ENCODE measurements around the gene TLL2. TPM values are rescaled to one million over a fixed set of nuclear protein-coding genes. Genes with fewer than 3 reads are reported as not detected.

Gene TLL2
- total and polyA plus RNA-seq, 4 donors, result 0.07 to 0.23 (median 0.10) TPM

- Histone ChIP-seq H3K27ac (ENCODE audit: low read depth in 1 of 2, low read length in 1 of 2) (no peak overlapping the region), H3K9ac (ENCODE audit: insufficient read depth in 1 of 2, low read length in 2 of 2) (no peak overlapping the region)
These were observed 11.7 kb downstream of the TLL2 start for GRCh38 chr10:96501985-96502384.

GRCh38 chr10:96500519-96500918 lies 13.2 kb downstream of the TLL2 start:
- ATAC-seq (ENCODE audit: insufficient read depth, low FRiP score) (no peak), DNase-seq (no peak)
- H3K27me3 ChIP-seq (ENCODE audit: control insufficient read depth in 3 of 3, insufficient read depth in 3 of 3, low read length in 2 of 3), result peaks cover 0 to 23% (median 0%) of the 10 kb centered on the region in 3 donors
- TF ChIP-seq CTCF (IDR thresholded peaks at IDR 0.05; ENCODE audit: control extremely low read depth, extremely low read depth), result no peak
- WGBS, 2 donors, result 59 to 67% methylated on average over 7 of the region's 7 CpGs
- no peaks in the 10 kb centered on the region for H3K9me3 ChIP-seq (ENCODE audit: control insufficient read depth in 4 of 4, insufficient read depth in 3 of 4, low read length in 3 of 4)
- no peak overlapping the region for H3K4me3 ChIP-seq
- H3K9ac ChIP-seq (ENCODE audit: insufficient read depth in 1 of 2, low read length in 2 of 2), result no peak overlapping the region
- no peaks in the 10 kb centered on the region for H3K36me3 ChIP-seq (ENCODE audit: control insufficient read depth in 4 of 4, insufficient read depth in 4 of 4, low read length in 4 of 4)
- H3K4me1 ChIP-seq (ENCODE audit: control insufficient read depth in 5 of 5, insufficient read depth in 5 of 5, low read length in 5 of 5), result peaks cover 0 to 2% (median 0%) of the 10 kb centered on the region in 5 donors
- no peak overlapping the region for H3K27ac ChIP-seq (ENCODE audit: low read depth in 1 of 2, low read length in 1 of 2)

More at GRCh38 chr10:96501985-96502384, 11.7 kb downstream of the TLL2 start:
- Histone ChIP-seq H3K9me3 (ENCODE audit: control insufficient read depth in 4 of 4, insufficient read depth in 3 of 4, low read length in 3 of 4) (peaks cover 0 to 5% (median 0%) of the 10 kb centered on the region in 4 donors), H3K27me3 (ENCODE audit: control insufficient read depth in 3 of 3, insufficient read depth in 3 of 3, low read length in 2 of 3) (peaks cover 0 to 29% (median 0%) of the 10 kb centered on the region in 3 donors), H3K4me1 (ENCODE audit: control insufficient read depth in 5 of 5, insufficient read depth in 5 of 5, low read length in 5 of 5) (peaks cover 0 to 3% (median 0%) of the 10 kb centered on the region in 5 donors), H3K36me3 (ENCODE audit: control insufficient read depth in 4 of 4, insufficient read depth in 4 of 4, low read length in 4 of 4) (no peaks in the 10 kb centered on the region), H3K4me3 (no peak overlapping the region)
- 83 to 85% methylated on average over 4 of the region's 4 CpGs for WGBS, 2 donors
- TF ChIP-seq CTCF (IDR thresholded peaks at IDR 0.05; ENCODE audit: control extremely low read depth, extremely low read depth), result no peak
- no peak for DNase-seq
- ATAC-seq (ENCODE audit: insufficient read depth, low FRiP score), result no peak

GRCh38 chr10:96500050-96500449 lies 13.7 kb downstream of the TLL2 start:
- Histone ChIP-seq H3K27ac (ENCODE audit: low read depth in 1 of 2, low read length in 1 of 2) (no peak overlapping the region), H3K36me3 (ENCODE audit: control insufficient read depth in 4 of 4, insufficient read depth in 4 of 4, low read length in 4 of 4) (no peaks in the 10 kb centered on the region), H3K9me3 (ENCODE audit: control insufficient read depth in 4 of 4, insufficient read depth in 3 of 4, low read length in 3 of 4) (no peaks in the 10 kb centered on the region), H3K27me3 (ENCODE audit: control insufficient read depth in 3 of 3, insufficient read depth in 3 of 3, low read length in 2 of 3) (peaks cover 0 to 23% (median 0%) of the 10 kb centered on the region in 3 donors), H3K9ac (ENCODE audit: insufficient read depth in 1 of 2, low read length in 2 of 2) (no peak overlapping the region), H3K4me1 (ENCODE audit: control insufficient read depth in 5 of 5, insufficient read depth in 5 of 5, low read length in 5 of 5) (no peaks in the 10 kb centered on the region), H3K4me3 (no peak overlapping the region)
- no peak for TF ChIP-seq CTCF (IDR thresholded peaks at IDR 0.05; ENCODE audit: control extremely low read depth, extremely low read depth)
- no peak for ATAC-seq (ENCODE audit: insufficient read depth, low FRiP score)
- no peak for DNase-seq
- WGBS, 2 donors, result 97% methylated on average over 3 of the region's 3 CpGs

DNA sequence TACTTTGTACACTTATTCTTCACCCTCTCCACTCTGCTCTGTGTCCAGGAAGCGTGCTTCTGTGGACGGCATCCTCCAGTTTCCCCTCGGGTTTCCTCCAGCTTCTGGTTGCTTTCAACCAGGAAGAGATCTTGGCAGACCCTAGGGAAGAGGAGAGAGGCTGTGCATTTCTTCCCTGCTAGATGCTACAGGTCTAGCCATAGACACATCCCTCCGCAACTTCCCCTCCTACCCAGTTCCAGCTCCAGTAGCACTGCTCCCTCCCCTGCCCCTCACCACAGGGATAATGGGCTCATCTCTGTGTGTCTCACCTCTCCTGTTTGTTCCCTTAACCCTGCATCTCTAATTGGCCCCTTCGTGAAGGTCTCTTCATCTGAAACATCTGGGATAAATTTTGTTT lies 16.3 kb downstream of the TLL2 start:
- 54 to 59% methylated on average over 5 of the region's 5 CpGs for WGBS, 2 donors
- Histone ChIP-seq H3K4me3 (no peak overlapping the region), H3K36me3 (ENCODE audit: control insufficient read depth in 4 of 4, insufficient read depth in 4 of 4, low read length in 4 of 4) (no peaks in the 10 kb centered on the region), H3K9ac (ENCODE audit: insufficient read depth in 1 of 2, low read length in 2 of 2) (no peak overlapping the region), H3K27me3 (ENCODE audit: control insufficient read depth in 3 of 3, insufficient read depth in 3 of 3, low read length in 2 of 3) (peaks cover 0 to 16% (median 0%) of the 10 kb centered on the region in 3 donors), H3K4me1 (ENCODE audit: control insufficient read depth in 5 of 5, insufficient read depth in 5 of 5, low read length in 5 of 5) (no peaks in the 10 kb centered on the region), H3K9me3 (ENCODE audit: control insufficient read depth in 4 of 4, insufficient read depth in 3 of 4, low read length in 3 of 4) (peaks cover 0 to 2% (median 0%) of the 10 kb centered on the region in 4 donors), H3K27ac (ENCODE audit: low read depth in 1 of 2, low read length in 1 of 2) (no peak overlapping the region)
- no peak for DNase-seq
- no peak for ATAC-seq (ENCODE audit: insufficient read depth, low FRiP score)
- TF ChIP-seq CTCF (IDR thresholded peaks at IDR 0.05; ENCODE audit: control extremely low read depth, extremely low read depth), result no peak

All from lung (tissue), 12 donors.